Sigmoid colon (tissue), 4 donors: ENCODE results near the gene PCNT.

ENCODE experiments used
- POLR2A ChIP-seq, 2 donors: fragments of 450-650 bp; IDR thresholded peaks; one replicate each; pipeline ENCODE4 v1.6.1; 2016; ENCODE audit warnings: antibody characterized with exemption in 2 of 2, mild to moderate bottlenecking in 2 of 2, moderate library complexity in 2 of 2
- POLR2AphosphoS5 ChIP-seq, 4 donors: sonication (generic); formaldehyde crosslinking; IDR thresholded peaks; one replicate each; pipeline ENCODE4 v1.6.1; 2017; ENCODE audit warnings: antibody characterized with exemption in 4 of 4
- TF ChIP-seq, protein P1 (sequence below), 4 experiments: fragments of 450-650 bp in 3 of 4; fragments of 200-600 bp in 1 of 4; IDR thresholded peaks; one replicate each; pipeline ENCODE4 v1.5.1; 2016 to 2019; ENCODE audit warnings: antibody characterized with exemption in 4 of 4, mild to moderate bottlenecking in 3 of 4, moderate library complexity in 2 of 4

DNA sequence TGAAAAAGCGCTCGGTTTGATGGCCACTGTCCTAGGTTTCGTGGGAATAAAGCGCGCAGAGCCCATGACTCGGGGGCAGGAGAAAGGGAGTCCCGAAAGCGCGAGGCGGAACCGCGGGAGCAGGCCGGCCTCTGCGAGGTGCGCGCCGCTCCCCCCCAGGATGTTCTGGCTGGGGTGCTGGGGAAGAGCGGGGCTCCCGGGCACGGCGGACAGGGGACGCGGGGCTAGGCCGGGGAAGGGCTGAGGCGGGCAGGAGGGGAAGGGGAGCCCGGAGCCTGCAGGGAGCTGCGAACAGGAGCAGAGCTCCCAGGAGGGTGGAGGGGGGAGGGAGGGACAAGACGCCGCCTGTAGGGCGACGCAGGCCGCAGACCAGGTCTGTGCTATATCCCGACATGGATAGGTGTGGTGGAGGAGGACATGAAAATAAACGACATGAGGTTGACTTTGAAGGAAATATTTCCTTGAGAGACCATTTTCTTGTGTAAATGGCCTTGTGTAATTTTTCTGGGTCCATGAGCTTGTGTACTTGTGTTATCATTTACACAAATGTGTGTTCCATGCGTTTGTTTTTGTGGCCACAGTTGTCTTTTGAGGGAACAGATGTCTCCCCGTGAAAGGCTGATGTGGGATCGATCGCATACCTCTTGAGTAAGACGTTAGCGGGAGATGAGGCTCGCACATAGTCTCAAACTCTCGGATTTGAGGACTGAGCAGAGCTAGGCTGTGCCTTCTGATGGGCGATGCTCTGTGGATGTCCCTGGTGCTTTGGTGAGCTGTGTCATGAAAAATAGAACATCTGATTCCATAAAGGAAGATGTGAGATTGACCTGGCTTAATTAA is 1.3 kb downstream of the PCNT start:
- TF ChIP-seq, protein P1, sequence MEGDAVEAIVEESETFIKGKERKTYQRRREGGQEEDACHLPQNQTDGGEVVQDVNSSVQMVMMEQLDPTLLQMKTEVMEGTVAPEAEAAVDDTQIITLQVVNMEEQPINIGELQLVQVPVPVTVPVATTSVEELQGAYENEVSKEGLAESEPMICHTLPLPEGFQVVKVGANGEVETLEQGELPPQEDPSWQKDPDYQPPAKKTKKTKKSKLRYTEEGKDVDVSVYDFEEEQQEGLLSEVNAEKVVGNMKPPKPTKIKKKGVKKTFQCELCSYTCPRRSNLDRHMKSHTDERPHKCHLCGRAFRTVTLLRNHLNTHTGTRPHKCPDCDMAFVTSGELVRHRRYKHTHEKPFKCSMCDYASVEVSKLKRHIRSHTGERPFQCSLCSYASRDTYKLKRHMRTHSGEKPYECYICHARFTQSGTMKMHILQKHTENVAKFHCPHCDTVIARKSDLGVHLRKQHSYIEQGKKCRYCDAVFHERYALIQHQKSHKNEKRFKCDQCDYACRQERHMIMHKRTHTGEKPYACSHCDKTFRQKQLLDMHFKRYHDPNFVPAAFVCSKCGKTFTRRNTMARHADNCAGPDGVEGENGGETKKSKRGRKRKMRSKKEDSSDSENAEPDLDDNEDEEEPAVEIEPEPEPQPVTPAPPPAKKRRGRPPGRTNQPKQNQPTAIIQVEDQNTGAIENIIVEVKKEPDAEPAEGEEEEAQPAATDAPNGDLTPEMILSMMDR (IDR thresholded peaks at IDR 0.05), result peak in 1 of 4 experiments; percentile 11
- TF ChIP-seq POLR2A (IDR thresholded peaks at IDR 0.05), result no peak
- TF ChIP-seq POLR2AphosphoS5 (IDR thresholded peaks at IDR 0.05), result no peak
